IMR-90 (cell line): ENCODE results near the gene OSBPL2. TPM values are rescaled to one million over a fixed set of nuclear protein-coding genes. Genes with fewer than 3 reads are reported as not detected.
A peak's percentile ranks its signal among the peaks of the same experiment; 100 is the strongest.

Source experiments
- ATAC-seq: fragments of 200-7000 bp; cut with Tn5 transposase; 2 replicates; pipeline ENCODE4 v1.9.1; 2020; ENCODE audit warnings: low read depth, mild to moderate bottlenecking, moderate library complexity
- BruUV-seq: library from RNA; stranded (reverse); fragments of 400-500 nt; replicated peaks from 2 replicates; lab custom pipeline; 2021; lab: Mats Ljungman, UMichigan
- CTCF ChIA-PET: fragments of 300-600 bp; formaldehyde crosslinking; extraction: SDS; loops from one replicate; lab custom pipeline; 2021; ENCODE audit warnings: antibody characterized with exemption; lab: Yijun Ruan, JAX
- POLR2A ChIA-PET: fragments of 300-600 bp; sonication (Branson Sonifier 250); formaldehyde crosslinking; loops from one replicate; lab custom pipeline; 2022; ENCODE audit warnings: antibody characterized with exemption; ENCODE audit not compliant: unreplicated experiment; lab: Charles Lee
- DNase-seq: peaks from one replicate; pipeline ENCODE4 v3.0.0; 2013
- H2AFZ ChIP-seq: replicated peaks from 2 replicates; pipeline ENCODE3; 2013; ENCODE audit warnings: low read length, mild to moderate bottlenecking; ENCODE audit not compliant: poor library complexity
- H2AK5ac ChIP-seq: 2 replicates; pipeline ENCODE4 v1.6.1; 2013; ENCODE audit warnings: low read depth, low read length, inconsistent platforms
- H2AK9ac ChIP-seq: replicated peaks from 2 replicates; pipeline ENCODE3; 2013; ENCODE audit warnings: mild to moderate bottlenecking, low read depth, low read length, moderate library complexity; ENCODE audit not compliant: poor library complexity
- H2BK120ac ChIP-seq: 2 replicates; pipeline ENCODE4 v1.6.1; 2013; ENCODE audit warnings: low read depth, low read length, inconsistent platforms
- H2BK15ac ChIP-seq: 3 replicates; pipeline ENCODE4 v1.6.1; 2013; ENCODE audit warnings: low read depth, low read length, inconsistent platforms
- H2BK20ac ChIP-seq: 2 replicates; pipeline ENCODE4 v1.6.1; 2013; ENCODE audit warnings: low read depth, mild to moderate bottlenecking, inconsistent platforms, low read length, moderate library complexity
- H2BK5ac ChIP-seq: 2 replicates; pipeline ENCODE4 v1.6.1; 2013; ENCODE audit warnings: mild to moderate bottlenecking, low read depth, low read length, inconsistent platforms; ENCODE audit not compliant: poor library complexity, severe bottlenecking
- H3K14ac ChIP-seq: replicated peaks from 2 replicates; pipeline ENCODE4 v1.6.1; 2013; ENCODE audit warnings: low read depth, low read length, inconsistent platforms
- H3K18ac ChIP-seq: 2 replicates; pipeline ENCODE4 v1.6.1; 2013; ENCODE audit warnings: low read depth, low read length, control low read depth
- H3K23ac ChIP-seq: 2 replicates; pipeline ENCODE4 v1.6.1; 2013; ENCODE audit warnings: low read depth, low read length, inconsistent platforms
- H3K27ac ChIP-seq: 2 replicates; pipeline ENCODE4 v1.5.1; 2013; ENCODE audit warnings: mild to moderate bottlenecking, control low read depth, low read length; ENCODE audit not compliant: insufficient read depth
- H3K27me3 ChIP-seq: 2 replicates; pipeline ENCODE4 v1.6.1; 2013; ENCODE audit warnings: low read length; ENCODE audit not compliant: control insufficient read depth, insufficient read depth
- H3K36me3 ChIP-seq: 2 replicates; pipeline ENCODE4 v1.6.1; 2013; ENCODE audit warnings: low read length, mixed read lengths; ENCODE audit not compliant: control insufficient read depth, insufficient read depth
- H3K4ac ChIP-seq: 2 replicates; pipeline ENCODE4 v1.6.1; 2013; ENCODE audit warnings: low read depth, low read length, inconsistent platforms
- H3K4me1 ChIP-seq: 2 replicates; pipeline ENCODE4 v1.6.1; 2013; ENCODE audit warnings: low read length, mixed read lengths; ENCODE audit not compliant: control insufficient read depth, insufficient read depth
- H3K4me2 ChIP-seq: 2 replicates; pipeline ENCODE4 v1.6.1; 2013; ENCODE audit warnings: low read depth, mild to moderate bottlenecking, control low read depth, low read length, moderate library complexity
- H3K4me3 ChIP-seq: 2 replicates; pipeline ENCODE4 v1.5.1; 2013; ENCODE audit warnings: low read depth, mild to moderate bottlenecking, control low read depth, low read length, moderate library complexity; ENCODE audit not compliant: insufficient read depth
- H3K56ac ChIP-seq: 2 replicates; pipeline ENCODE4 v1.6.1; 2013; ENCODE audit warnings: low read length, inconsistent platforms; ENCODE audit not compliant: insufficient read depth; ENCODE audit errors: extremely low read depth
- H3K79me1 ChIP-seq, 2 experiments: 2 replicates each; pipeline ENCODE4 v1.6.1; 2013; ENCODE audit warnings: low read length in 2 of 2, inconsistent platforms in 1 of 2, low read depth in 1 of 2
- H3K9ac ChIP-seq: 2 replicates; pipeline ENCODE4 v1.6.1; 2013; ENCODE audit warnings: low read depth, low read length, control low read depth
- H3K9me1 ChIP-seq: 2 replicates; pipeline ENCODE4 v1.6.1; 2013; ENCODE audit warnings: low read length, inconsistent platforms; ENCODE audit not compliant: insufficient read depth
- H3K9me3 ChIP-seq: 2 replicates; pipeline ENCODE4 v1.6.1; 2013; ENCODE audit warnings: low read length; ENCODE audit not compliant: control insufficient read depth, insufficient read depth
- H4K20me1 ChIP-seq: 2 replicates; pipeline ENCODE4 v1.6.1; 2013; ENCODE audit warnings: low read length, inconsistent platforms; ENCODE audit not compliant: insufficient read depth
- H4K5ac ChIP-seq: 2 replicates; pipeline ENCODE4 v1.6.1; 2013; ENCODE audit warnings: mild to moderate bottlenecking, low read depth, low read length, control low read depth
- H4K8ac ChIP-seq, 2 experiments: 2 replicates each; pipeline ENCODE4 v1.6.1; 2013; ENCODE audit warnings: low read depth in 2 of 2, low read length in 2 of 2, control low read depth in 1 of 2, inconsistent platforms in 1 of 2
- H4K91ac ChIP-seq: 2 replicates; pipeline ENCODE4 v1.6.1; 2013; ENCODE audit warnings: low read depth, low read length, inconsistent platforms; ENCODE audit not compliant: insufficient read depth
- BHLHE40 ChIP-seq: fragments of 150-350 bp; IDR thresholded peaks from 2 replicates; pipeline ENCODE4 v1.6.1; 2016; ENCODE audit warnings: mild to moderate bottlenecking, low read depth, low read length
- CEBPB ChIP-seq: IDR thresholded peaks from 2 replicates; pipeline ENCODE4 v1.6.1; 2012; ENCODE audit warnings: low read depth, low read length, improper control_type of control experiment
- CHD1 ChIP-seq: IDR thresholded peaks from 2 replicates; pipeline ENCODE4 v1.6.1; 2012; ENCODE audit warnings: low read depth, low read length, improper control_type of control experiment
- FOS ChIP-seq: fragments of 150-350 bp; IDR thresholded peaks from 2 replicates; pipeline ENCODE4 v1.6.1; 2016; ENCODE audit warnings: low read depth, low read length
- MAFK ChIP-seq: IDR thresholded peaks from 2 replicates; pipeline ENCODE4 v1.6.1; 2012; ENCODE audit warnings: low read depth, low read length, improper control_type of control experiment
- MAZ ChIP-seq: IDR thresholded peaks from 2 replicates; pipeline ENCODE4 v1.6.1; 2012; ENCODE audit warnings: low read depth, mild to moderate bottlenecking, low read length, improper control_type of control experiment, moderate library complexity, borderline replicate concordance
- MXI1 ChIP-seq: IDR thresholded peaks from 2 replicates; pipeline ENCODE4 v1.6.1; 2012; ENCODE audit warnings: low read depth, mild to moderate bottlenecking, low read length, moderate library complexity, borderline replicate concordance
- NFE2L2 ChIP-seq: fragments of 150-350 bp; IDR thresholded peaks from 2 replicates; pipeline ENCODE4 v1.6.1; 2016; ENCODE audit warnings: low read depth, mild to moderate bottlenecking, low read length
- POLR2A ChIP-seq: IDR thresholded peaks from 2 replicates; pipeline ENCODE4 v1.6.1; 2012; ENCODE audit warnings: mild to moderate bottlenecking, low read depth, low read length
- RAD21 ChIP-seq: IDR thresholded peaks from 2 replicates; pipeline ENCODE4 v1.6.1; 2012; ENCODE audit warnings: low read length, improper control_type of control experiment
- RCOR1 ChIP-seq: IDR thresholded peaks from 2 replicates; pipeline ENCODE4 v1.6.1; 2012; ENCODE audit warnings: mild to moderate bottlenecking, low read length, improper control_type of control experiment; ENCODE audit not compliant: insufficient replicate concordance
- RFX5 ChIP-seq: IDR thresholded peaks from 2 replicates; pipeline ENCODE4 v1.8.0; 2012; ENCODE audit warnings: low read depth, mild to moderate bottlenecking, low read length, moderate library complexity
- SMC3 ChIP-seq: fragments of 150-350 bp; IDR thresholded peaks from 2 replicates; pipeline ENCODE4 v1.6.1; 2016; ENCODE audit warnings: low read depth, mild to moderate bottlenecking, antibody characterized with exemption, low read length, moderate library complexity
- WGBS, 2 experiments: methylation state at CpG; one replicate each; pipeline versions ENCODE4 v1.1.5 to v1.1.7; 2013; ENCODE audit warnings: missing lambda C conversion rate in 2 of 2; ENCODE audit not compliant: insufficient read length in 1 of 2; ENCODE audit errors: extremely low coverage in 2 of 2; 5-methylcytosine and 5-hydroxymethylcytosine counted together
- dilution Hi-C: fragments of 300-500 bp; cut with HindIII; formaldehyde crosslinking; loops from one replicate; pipeline ENCODE4 v1.14.3; 2018; ENCODE audit warnings: low sequenced_read_pairs; ENCODE audit not compliant: unreplicated experiment
- in situ Hi-C: fragments of 300-500 bp; cut with MboI; formaldehyde crosslinking; loops from 3 replicates; pipeline ENCODE4 v1.14.3; 2019; ENCODE audit warnings: low sequenced_read_pairs, inconsistent platforms, mixed read lengths
- intact Hi-C: fragments of 100-400 bp; cut with micrococcal nuclease; formaldehyde crosslinking; loops from 2 replicates; pipeline ENCODE4 v1.10.0; 2022
- polyA plus RNA-seq, 3 experiments: library from polyadenylated mRNA; depleted of rRNA; stranded (reverse); fragments of >200 nt; gene quantifications; 2 replicates each; pipeline ENCODE4 v1.2.3, GENCODE V29; 2012; ENCODE audit warnings: low replicate concordance in 1 of 3
- total RNA-seq: library from RNA; depleted of rRNA; stranded (reverse); fragments of >200 nt; gene quantifications from 2 replicates; pipeline ENCODE4 v1.2.3, GENCODE V29; 2012
- TF ChIP-seq, protein P1 (sequence below): fragments of 150-350 bp; IDR thresholded peaks from 2 replicates; pipeline ENCODE4 v1.6.1; 2016; ENCODE audit warnings: low read depth, mild to moderate bottlenecking, low read length, moderate library complexity, borderline replicate concordance
- TF ChIP-seq, protein P2 (sequence below): fragments of 150-350 bp; IDR thresholded peaks from 2 replicates; pipeline ENCODE4 v1.6.1; 2017; ENCODE audit warnings: mild to moderate bottlenecking, antibody characterized with exemption, low read length, low read depth
- TF ChIP-seq, protein P3 (sequence below): conservative IDR thresholded peaks from 2 replicates; pipeline ENCODE4 v1.5.1; 2012; ENCODE audit warnings: mild to moderate bottlenecking, low read depth, low read length, improper control_type of control experiment

The OSBPL2 gene
- total and polyA plus RNA-seq, 2 of the 4 experiments (the other 2 are of a cell fraction): 19.3 to 27.6 TPM

DNA sequence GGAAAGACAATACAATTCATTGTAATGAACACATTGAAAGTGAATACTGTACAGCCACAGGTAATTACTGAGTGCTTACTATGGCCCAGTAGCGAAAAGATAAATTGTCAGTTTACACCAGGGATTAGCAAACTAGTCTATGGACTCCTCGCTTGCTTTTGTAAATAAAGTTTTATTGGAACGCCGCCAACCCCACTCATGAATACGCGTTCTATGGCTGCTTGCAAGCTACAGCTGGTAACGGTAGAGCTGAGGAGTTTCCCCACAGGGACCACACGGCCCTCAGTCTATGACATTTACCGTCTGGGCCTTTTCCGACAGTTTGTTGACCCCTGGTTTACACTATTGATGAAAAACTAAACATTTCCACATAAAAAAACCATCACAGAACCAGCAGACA is 104.6 kb downstream of the OSBPL2 start:
- peaks cover 5% of the 10 kb centered on the region; the same call in 1 of the 2 replicates for H3K36me3 ChIP-seq
- no peak overlapping the region for H3K23ac ChIP-seq
- ChIA-PET CTCF (interaction anchor here (1.4 kb wide), 1 partner anchor 39 kb away, joined by 6 read pairs; no protein-coding TSS in a partner anchor), POLR2A (no interaction called here)
- H3K14ac ChIP-seq: no peak overlapping the region
- no peak overlapping the region for H4K91ac ChIP-seq
- WGBS, 2 experiments: 15% methylated on average over 4 of the region's 10 CpGs; no CpG with 5 or more reads in 1 of the 2 experiments
- peak; percentile 33 for ATAC-seq
- intact Hi-C loops: no loop called here
- H2BK15ac ChIP-seq: no peak overlapping the region
- H4K5ac ChIP-seq: no peak overlapping the region
- no peak overlapping the region for H3K56ac ChIP-seq
- dilution Hi-C loops: no loop called here
- peaks cover 2% of the 10 kb centered on the region for H3K9me3 ChIP-seq
- H3K9ac ChIP-seq: no peak overlapping the region
- H4K8ac ChIP-seq: no peak overlapping the region
- no peaks in the 10 kb centered on the region for H3K79me1 ChIP-seq
- H2BK120ac ChIP-seq: no peak overlapping the region
- no peak overlapping the region for H3K18ac ChIP-seq
- no peak overlapping the region for H2BK20ac ChIP-seq
- no TSS peak for BruUV-seq
- no peak overlapping the region for H2AK9ac ChIP-seq
- no peaks in the 10 kb centered on the region; the same call in 1 of the 2 replicates for H3K4me1 ChIP-seq
- H3K27ac ChIP-seq: no peak overlapping the region
- H4K20me1 ChIP-seq: no peaks in the 10 kb centered on the region
- TF ChIP-seq RCOR1: no peak
- TF ChIP-seq MXI1: no peak
- TF ChIP-seq, protein P1, sequence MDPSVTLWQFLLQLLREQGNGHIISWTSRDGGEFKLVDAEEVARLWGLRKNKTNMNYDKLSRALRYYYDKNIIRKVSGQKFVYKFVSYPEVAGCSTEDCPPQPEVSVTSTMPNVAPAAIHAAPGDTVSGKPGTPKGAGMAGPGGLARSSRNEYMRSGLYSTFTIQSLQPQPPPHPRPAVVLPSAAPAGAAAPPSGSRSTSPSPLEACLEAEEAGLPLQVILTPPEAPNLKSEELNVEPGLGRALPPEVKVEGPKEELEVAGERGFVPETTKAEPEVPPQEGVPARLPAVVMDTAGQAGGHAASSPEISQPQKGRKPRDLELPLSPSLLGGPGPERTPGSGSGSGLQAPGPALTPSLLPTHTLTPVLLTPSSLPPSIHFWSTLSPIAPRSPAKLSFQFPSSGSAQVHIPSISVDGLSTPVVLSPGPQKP: no peak
- no peak for TF ChIP-seq SMC3
- no peak for TF ChIP-seq FOS
- TF ChIP-seq, protein P2, sequence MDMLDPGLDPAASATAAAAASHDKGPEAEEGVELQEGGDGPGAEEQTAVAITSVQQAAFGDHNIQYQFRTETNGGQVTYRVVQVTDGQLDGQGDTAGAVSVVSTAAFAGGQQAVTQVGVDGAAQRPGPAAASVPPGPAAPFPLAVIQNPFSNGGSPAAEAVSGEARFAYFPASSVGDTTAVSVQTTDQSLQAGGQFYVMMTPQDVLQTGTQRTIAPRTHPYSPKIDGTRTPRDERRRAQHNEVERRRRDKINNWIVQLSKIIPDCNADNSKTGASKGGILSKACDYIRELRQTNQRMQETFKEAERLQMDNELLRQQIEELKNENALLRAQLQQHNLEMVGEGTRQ: no peak
- TF ChIP-seq RFX5: no peak
- no peak for TF ChIP-seq RAD21
- TF ChIP-seq CHD1: no peak
- TF ChIP-seq POLR2A: no peak
- no peak for TF ChIP-seq CEBPB
- TF ChIP-seq BHLHE40: no peak
- no peak for TF ChIP-seq NFE2L2
- TF ChIP-seq, protein P3, sequence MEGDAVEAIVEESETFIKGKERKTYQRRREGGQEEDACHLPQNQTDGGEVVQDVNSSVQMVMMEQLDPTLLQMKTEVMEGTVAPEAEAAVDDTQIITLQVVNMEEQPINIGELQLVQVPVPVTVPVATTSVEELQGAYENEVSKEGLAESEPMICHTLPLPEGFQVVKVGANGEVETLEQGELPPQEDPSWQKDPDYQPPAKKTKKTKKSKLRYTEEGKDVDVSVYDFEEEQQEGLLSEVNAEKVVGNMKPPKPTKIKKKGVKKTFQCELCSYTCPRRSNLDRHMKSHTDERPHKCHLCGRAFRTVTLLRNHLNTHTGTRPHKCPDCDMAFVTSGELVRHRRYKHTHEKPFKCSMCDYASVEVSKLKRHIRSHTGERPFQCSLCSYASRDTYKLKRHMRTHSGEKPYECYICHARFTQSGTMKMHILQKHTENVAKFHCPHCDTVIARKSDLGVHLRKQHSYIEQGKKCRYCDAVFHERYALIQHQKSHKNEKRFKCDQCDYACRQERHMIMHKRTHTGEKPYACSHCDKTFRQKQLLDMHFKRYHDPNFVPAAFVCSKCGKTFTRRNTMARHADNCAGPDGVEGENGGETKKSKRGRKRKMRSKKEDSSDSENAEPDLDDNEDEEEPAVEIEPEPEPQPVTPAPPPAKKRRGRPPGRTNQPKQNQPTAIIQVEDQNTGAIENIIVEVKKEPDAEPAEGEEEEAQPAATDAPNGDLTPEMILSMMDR: no peak
- TF ChIP-seq MAFK: no peak
- no peak for TF ChIP-seq MAZ
- H3K4me3 ChIP-seq: no peak overlapping the region
- no peak overlapping the region for H3K4ac ChIP-seq
- no peak overlapping the region for H2AK5ac ChIP-seq
- in situ Hi-C loops: no loop called here
- no peaks in the 10 kb centered on the region for H3K27me3 ChIP-seq
- H2AFZ ChIP-seq: no peak overlapping the region
- peaks cover 2% of the 10 kb centered on the region; the same call in 1 of the 2 replicates for H3K9me1 ChIP-seq
- H3K4me2 ChIP-seq: no peak overlapping the region
- no peak overlapping the region for H2BK5ac ChIP-seq
- DNase-seq: peak; percentile 22
